ENCODE results near the gene PIGR. TPM values are rescaled to one million over a fixed set of nuclear protein-coding genes. Genes with fewer than 3 reads are reported as not detected.

The PIGR gene, protein sequence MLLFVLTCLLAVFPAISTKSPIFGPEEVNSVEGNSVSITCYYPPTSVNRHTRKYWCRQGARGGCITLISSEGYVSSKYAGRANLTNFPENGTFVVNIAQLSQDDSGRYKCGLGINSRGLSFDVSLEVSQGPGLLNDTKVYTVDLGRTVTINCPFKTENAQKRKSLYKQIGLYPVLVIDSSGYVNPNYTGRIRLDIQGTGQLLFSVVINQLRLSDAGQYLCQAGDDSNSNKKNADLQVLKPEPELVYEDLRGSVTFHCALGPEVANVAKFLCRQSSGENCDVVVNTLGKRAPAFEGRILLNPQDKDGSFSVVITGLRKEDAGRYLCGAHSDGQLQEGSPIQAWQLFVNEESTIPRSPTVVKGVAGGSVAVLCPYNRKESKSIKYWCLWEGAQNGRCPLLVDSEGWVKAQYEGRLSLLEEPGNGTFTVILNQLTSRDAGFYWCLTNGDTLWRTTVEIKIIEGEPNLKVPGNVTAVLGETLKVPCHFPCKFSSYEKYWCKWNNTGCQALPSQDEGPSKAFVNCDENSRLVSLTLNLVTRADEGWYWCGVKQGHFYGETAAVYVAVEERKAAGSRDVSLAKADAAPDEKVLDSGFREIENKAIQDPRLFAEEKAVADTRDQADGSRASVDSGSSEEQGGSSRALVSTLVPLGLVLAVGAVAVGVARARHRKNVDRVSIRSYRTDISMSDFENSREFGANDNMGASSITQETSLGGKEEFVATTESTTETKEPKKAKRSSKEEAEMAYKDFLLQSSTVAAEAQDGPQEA
- not detected for total RNA-seq
- not detected for polyA plus RNA-seq (2013, experiment 1 of 2)
- 0.03 TPM for polyA plus RNA-seq (2013, experiment 2 of 2)
- total RNA-seq: 0 to 0.57 (median 0) reads per million in 172 experiments

DNA sequence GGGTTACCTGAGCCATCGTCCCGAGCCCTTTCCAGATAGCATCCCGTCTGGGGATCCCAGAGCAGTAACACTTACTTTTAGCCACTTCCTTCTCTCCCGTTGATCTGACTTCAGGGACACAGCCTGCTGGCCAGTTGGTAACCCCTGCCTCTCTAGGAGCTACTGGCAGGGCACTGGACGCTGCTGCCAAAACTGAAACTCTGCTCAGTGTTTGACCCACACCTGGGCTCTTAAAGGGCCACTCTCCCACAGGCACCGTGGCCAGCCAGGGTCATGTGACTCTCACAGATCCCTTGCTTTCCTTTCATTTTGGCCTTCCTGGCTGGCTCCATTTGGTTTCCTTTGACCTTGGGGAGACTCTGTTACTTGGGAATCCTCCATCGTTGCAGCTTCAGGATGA is at the start of gene PIGR:
TSS of gene PIGR (minus strand) at position 206 of the 400 bp plus-strand sequence. CDS start 5,935 bp downstream, outside the sequence.
- Mint-ChIP-seq H3K27me3 (peaks cover 9% of the 10 kb centered on the region), H3K27ac (no peak within 1 kb of the TSS), H3K4me1 (ENCODE audit: low read depth) (no peaks in the 10 kb centered on the region), H3K9me3 (no peaks in the 10 kb centered on the region), H3K4me3 (no peak within 1 kb of the TSS), H3K36me3 (ENCODE audit: low read depth) (no peaks in the 10 kb centered on the region)
- Histone ChIP-seq H3K27me3 (ENCODE audit: control insufficient read depth in 1 of 2, insufficient read depth in 2 of 2, low read length in 2 of 2) (peaks cover 0 to 6% of the 10 kb centered on the region in 2 experiments), H3K9me3 (ENCODE audit: control insufficient read depth in 1 of 2, insufficient read depth in 1 of 2, low read length in 2 of 2) (no peaks in the 10 kb centered on the region), H3K4me3 (ENCODE audit: low read length) (no peak within 1 kb of the TSS), H3K27ac (ENCODE audit: low read depth in 1 of 2, low read length in 2 of 2) (no peak within 1 kb of the TSS), H3K4me1 (ENCODE audit: insufficient read depth, low read length) (no peaks in the 10 kb centered on the region), H3K36me3 (ENCODE audit: insufficient read depth, low read length) (no peaks in the 10 kb centered on the region)
- no peak for ATAC-seq (ENCODE audit: poor library complexity)
- intact Hi-C loops (cut with DNase I, micrococcal nuclease): no loop called here
- CTCF ChIA-PET: interaction anchor here (1.5 kb wide), 1 partner anchor 26 kb away, joined by 4 read pairs; no protein-coding TSS in a partner anchor
- TF ChIP-seq CTCF (IDR thresholded peaks at IDR 0.05): no peak
- DNase-seq: no peak
- POLR2A ChIA-PET: no interaction called here

DNA sequence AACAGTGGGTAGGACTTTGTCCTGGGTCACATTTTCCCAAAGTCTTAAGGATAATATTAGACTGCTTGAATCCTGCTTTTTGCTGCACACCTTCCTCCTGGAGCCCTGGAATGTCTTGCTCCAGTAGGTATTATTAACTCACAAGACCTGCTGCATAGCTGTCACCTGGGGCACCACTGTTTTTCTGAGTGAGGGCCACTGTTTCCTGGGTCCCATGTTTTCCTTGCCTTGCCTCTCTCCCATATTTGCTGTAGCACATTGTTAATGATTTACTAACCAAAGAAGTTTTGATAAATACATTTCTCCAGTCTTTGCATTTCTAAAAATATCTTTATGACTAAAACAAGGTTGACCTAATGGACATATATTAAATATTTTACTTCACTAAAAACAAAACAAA is 46.5 kb upstream of the PIGR start:
- H3K27ac Mint-ChIP-seq: no peak overlapping the region
- ATAC-seq (ENCODE audit: poor library complexity): no peak
- TF ChIP-seq CTCF (IDR thresholded peaks at IDR 0.05): no peak

DNA sequence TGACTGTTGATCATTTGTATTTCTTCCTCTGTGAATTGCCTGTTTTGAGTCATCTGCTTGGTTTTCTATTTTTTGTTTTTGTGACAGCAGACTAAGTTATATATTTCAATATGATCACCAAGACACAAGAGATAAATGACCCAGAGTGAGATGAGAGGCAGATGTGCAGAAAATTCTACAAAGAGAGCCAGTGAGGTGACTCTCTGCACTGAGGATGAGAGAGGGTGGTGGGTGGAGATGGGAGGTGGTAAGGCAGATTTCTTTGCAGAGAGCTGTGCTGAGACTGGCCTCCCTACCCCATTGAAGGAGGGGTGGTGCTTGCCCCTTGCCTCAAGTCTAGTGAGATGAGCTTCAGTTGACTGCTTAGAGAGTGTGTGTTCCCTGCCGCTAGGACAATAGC is 41.6 kb upstream of the PIGR start:
- intact Hi-C loops (cut with DNase I, micrococcal nuclease): loop anchor here in 1 of 2 experiments (10.0 kb wide), 1 partner anchor 513 kb away; the partner anchor contains the start of gene IKBKE
- CTCF ChIA-PET: no interaction called here
- H3K27me3 Mint-ChIP-seq: peaks cover 29% of the 10 kb centered on the region

More for the DNA sequence above, 46.5 kb upstream of the PIGR start:
- H3K4me3 Mint-ChIP-seq: no peak overlapping the region
- ChIA-PET POLR2A (interaction anchor here (0.7 kb wide), 1 partner anchor 1201 kb away, joined by 3 read pairs; no protein-coding TSS in a partner anchor), CTCF (no interaction called here)
- Histone ChIP-seq H3K36me3 (ENCODE audit: insufficient read depth, low read length) (no peaks in the 10 kb centered on the region), H3K4me3 (ENCODE audit: low read length) (no peak overlapping the region), H3K27ac (ENCODE audit: low read depth in 1 of 2, low read length in 2 of 2) (no peak overlapping the region), H3K9me3 (ENCODE audit: control insufficient read depth in 1 of 2, insufficient read depth in 1 of 2, low read length in 2 of 2) (no peaks in the 10 kb centered on the region), H3K4me1 (ENCODE audit: insufficient read depth, low read length) (no peaks in the 10 kb centered on the region), H3K27me3 (ENCODE audit: control insufficient read depth in 1 of 2, insufficient read depth in 2 of 2, low read length in 2 of 2) (peaks cover 0 to 17% of the 10 kb centered on the region in 2 experiments)
- intact Hi-C loops (cut with DNase I, micrococcal nuclease): no loop called here
- no peaks in the 10 kb centered on the region for H3K36me3 Mint-ChIP-seq (ENCODE audit: low read depth)
- no peaks in the 10 kb centered on the region for H3K9me3 Mint-ChIP-seq
- no peak for DNase-seq
- H3K4me1 Mint-ChIP-seq (ENCODE audit: low read depth): no peaks in the 10 kb centered on the region
- H3K27me3 Mint-ChIP-seq: peaks cover 27% of the 10 kb centered on the region

More for the DNA sequence above, 41.6 kb upstream of the PIGR start:
- DNase-seq: no peak
- Mint-ChIP-seq H3K27ac (no peak overlapping the region), H3K4me3 (no peak overlapping the region), H3K36me3 (ENCODE audit: low read depth) (no peaks in the 10 kb centered on the region), H3K9me3 (no peaks in the 10 kb centered on the region), H3K4me1 (ENCODE audit: low read depth) (no peaks in the 10 kb centered on the region)
- no peak overlapping the region for H3K4me3 ChIP-seq (ENCODE audit: low read length)
- POLR2A ChIA-PET: no interaction called here
- peaks cover 6 to 17% of the 10 kb centered on the region in 2 experiments for H3K27me3 ChIP-seq (ENCODE audit: control insufficient read depth in 1 of 2, insufficient read depth in 2 of 2, low read length in 2 of 2)
- H3K36me3 ChIP-seq (ENCODE audit: insufficient read depth, low read length): no peaks in the 10 kb centered on the region
- H3K4me1 ChIP-seq (ENCODE audit: insufficient read depth, low read length): no peaks in the 10 kb centered on the region
- no peak overlapping the region for H3K27ac ChIP-seq (ENCODE audit: low read depth in 1 of 2, low read length in 2 of 2)
- H3K9me3 ChIP-seq (ENCODE audit: control insufficient read depth in 1 of 2, insufficient read depth in 1 of 2, low read length in 2 of 2): no peaks in the 10 kb centered on the region
- no peak for TF ChIP-seq CTCF (IDR thresholded peaks at IDR 0.05)
- ATAC-seq (ENCODE audit: poor library complexity): no peak

Data from CD4-positive, alpha-beta T cell (primary cell).